HepG2 (cell line): ENCODE data around the gene MAP3K2. TPM values are rescaled to one million over a fixed set of nuclear protein-coding genes. Genes with fewer than 3 reads are reported as not detected.

ENCODE experiments used
- DPF2 ChIP-seq: sonication (generic); formaldehyde crosslinking; IDR thresholded peaks from 2 replicates; pipeline ENCODE4 v1.4.0; 2020; ENCODE audit warnings: mild to moderate bottlenecking, low read depth, missing genetic modification reagents, borderline replicate concordance
- FOSL2 ChIP-seq: sonication (generic); formaldehyde crosslinking; IDR thresholded peaks from 2 replicates; pipeline ENCODE4 v1.4.0; 2020; ENCODE audit warnings: missing genetic modification reagents
- MED1 ChIP-seq: sonication (generic); formaldehyde crosslinking; IDR thresholded peaks from 2 replicates; pipeline ENCODE4 v1.4.0; 2020; ENCODE audit warnings: missing genetic modification reagents
- MYC ChIP-seq: sonication (generic); formaldehyde crosslinking; IDR thresholded peaks from 2 replicates; pipeline ENCODE4 v1.9.0; 2021; ENCODE audit warnings: missing genetic modification reagents, borderline replicate concordance
- RAD21 ChIP-seq: fragments of 450-650 bp; formaldehyde crosslinking; IDR thresholded peaks from 2 replicates; pipeline ENCODE4 v1.5.0; 2020; ENCODE audit warnings: mild to moderate bottlenecking
- RELA ChIP-seq: sonication (generic); formaldehyde crosslinking; IDR thresholded peaks from 2 replicates; pipeline ENCODE4 v1.4.0; 2020; ENCODE audit warnings: missing genetic modification reagents
- SCMH1 ChIP-seq: sonication (generic); formaldehyde crosslinking; IDR thresholded peaks from 2 replicates; pipeline ENCODE4 v1.9.0; 2021; ENCODE audit warnings: missing genetic modification reagents, mild to moderate bottlenecking, borderline replicate concordance
- SKIL ChIP-seq: sonication (generic); formaldehyde crosslinking; IDR thresholded peaks from 2 replicates; pipeline ENCODE4 v1.8.0; 2022; ENCODE audit warnings: missing genetic modification reagents, mild to moderate bottlenecking, moderate library complexity, borderline replicate concordance
- TAF1 ChIP-seq: sonication (generic); formaldehyde crosslinking; IDR thresholded peaks from 2 replicates; pipeline ENCODE4 v1.4.0; 2020; ENCODE audit warnings: missing genetic modification reagents
- TGIF2 ChIP-seq: IDR thresholded peaks from 2 replicates; pipeline ENCODE4 v1.6.1; 2016; ENCODE audit warnings: control low read depth, missing compliant biosample characterization
- ZBTB38 ChIP-seq: sonication (generic); formaldehyde crosslinking; IDR thresholded peaks from 2 replicates; pipeline ENCODE4 v1.5.1; 2020; ENCODE audit warnings: mild to moderate bottlenecking, missing genetic modification reagents
- ZHX1 ChIP-seq: sonication (generic); formaldehyde crosslinking; IDR thresholded peaks from 2 replicates; pipeline ENCODE4 v1.8.1; 2022; ENCODE audit warnings: low read depth, mild to moderate bottlenecking, missing genetic modification reagents
- ZNF292 ChIP-seq: sonication (generic); formaldehyde crosslinking; IDR thresholded peaks from 2 replicates; pipeline ENCODE4 v1.8.1; 2022; ENCODE audit warnings: mild to moderate bottlenecking, low read depth, missing genetic modification reagents, borderline replicate concordance
- ZNF501 ChIP-seq: sonication (generic); formaldehyde crosslinking; IDR thresholded peaks from 2 replicates; pipeline ENCODE4 v1.5.1; 2020; ENCODE audit warnings: mild to moderate bottlenecking, moderate library complexity, missing genetic modification reagents
- ZNF503 ChIP-seq: sonication (generic); formaldehyde crosslinking; IDR thresholded peaks from 2 replicates; pipeline ENCODE4 v1.4.0; 2020; ENCODE audit warnings: missing genetic modification reagents
- ZNF709 ChIP-seq: sonication (generic); formaldehyde crosslinking; IDR thresholded peaks from 2 replicates; pipeline ENCODE4 v1.5.0; 2020; ENCODE audit warnings: mild to moderate bottlenecking, missing genetic modification reagents
- ZNF788 ChIP-seq: sonication (generic); formaldehyde crosslinking; IDR thresholded peaks from 2 replicates; pipeline ENCODE4 v1.5.0; 2020; ENCODE audit warnings: mild to moderate bottlenecking, missing genetic modification reagents, borderline replicate concordance
- ZNF816 ChIP-seq: sonication (generic); formaldehyde crosslinking; IDR thresholded peaks from 2 replicates; pipeline ENCODE4 v1.8.0; 2022; ENCODE audit warnings: missing genetic modification reagents, mild to moderate bottlenecking, borderline replicate concordance
- ZSCAN29 ChIP-seq: sonication (generic); formaldehyde crosslinking; conservative IDR thresholded peaks from 2 replicates; pipeline ENCODE4 v1.4.0; 2020; ENCODE audit warnings: mild to moderate bottlenecking, missing genetic modification reagents
- polyA plus RNA-seq, 8 experiments: library from polyadenylated mRNA; depleted of rRNA in 3 of 8; stranded (reverse) in 7 of 8; unstranded in 1 of 8; fragments of >200 nt; fragmentation: Illumina TruSeq in 4 of 8; extraction: Trizol in 4 of 8; gene quantifications; 2 replicates each; pipeline versions ENCODE4 v1.2.1 to v1.2.3, GENCODE V29; 2011 to 2016; ENCODE audit warnings: low read depth in 4 of 8, missing spikeins in 1 of 8, mixed read lengths in 1 of 8; ENCODE audit not compliant: insufficient read depth in 1 of 8
- total RNA-seq, 5 experiments: library from RNA; depleted of rRNA; stranded (reverse); fragments of >200 nt; fragmentation: Illumina TruSeq; extraction: Trizol; gene quantifications; 2 replicates each; pipeline ENCODE4 v1.2.3, GENCODE V29; 2016; ENCODE audit warnings: low read depth in 1 of 5

The MAP3K2 gene
- total and polyA plus RNA-seq, 2 of the 13 experiments (the other 11 are each of a cell fraction or from before 2014, with no cell fraction given) = 12.2 to 37.2 TPM

- TF ChIP-seq ZHX1 (CRISPR knock-in tag) (peak; percentile 79), RAD21 (CRISPR knock-in tag) (peak; percentile 62; the same call in 1 of the 2 replicates), SCMH1 (CRISPR knock-in tag) (no peak), ZNF292 (CRISPR knock-in tag) (peak; percentile 35; the same call in 1 of the 2 replicates), SKIL (CRISPR knock-in tag) (peak; percentile 31; the same call in 1 of the 2 replicates), ZNF709 (CRISPR knock-in tag) (0 out of 2 replicates have a peak, but pooled peaks have one; percentile 19), FOSL2 (peak; percentile 61), ZNF816 (CRISPR knock-in tag) (no peak), TAF1 (no peak), ZSCAN29 (CRISPR knock-in tag) (peak; percentile 80), TGIF2 (CRISPR knock-in tag) (0 out of 2 replicates have a peak, but pooled peaks have one; percentile 16), ZNF788 (CRISPR knock-in tag) (0 out of 2 replicates have a peak, but pooled peaks have one; percentile 45), DPF2 (CRISPR knock-in tag) (no peak), RELA (CRISPR knock-in tag) (no peak), MYC (CRISPR knock-in tag) (peak; percentile 30; the same call in 1 of the 2 replicates), MED1 (CRISPR knock-in tag) (0 out of 2 replicates have a peak, but pooled peaks have one; percentile 25), ZNF503 (CRISPR knock-in tag) (no peak), ZBTB38 (CRISPR knock-in tag) (peak; percentile 100), ZNF501 (CRISPR knock-in tag) (0 out of 2 replicates have a peak, but pooled peaks have one; percentile 12)
Observed at GRCh38 chr2:127415593-127416505, 28.1 kb upstream of the MAP3K2 start (continued).
